NCI-H524 (cell line): ENCODE results near the gene TLR9.

Experiments
- DNase-seq, 2 experiments: peaks; one replicate each; lab custom pipeline; 2025; lab: John Stamatoyannopoulos, UW

TLR9 gene

DNA sequence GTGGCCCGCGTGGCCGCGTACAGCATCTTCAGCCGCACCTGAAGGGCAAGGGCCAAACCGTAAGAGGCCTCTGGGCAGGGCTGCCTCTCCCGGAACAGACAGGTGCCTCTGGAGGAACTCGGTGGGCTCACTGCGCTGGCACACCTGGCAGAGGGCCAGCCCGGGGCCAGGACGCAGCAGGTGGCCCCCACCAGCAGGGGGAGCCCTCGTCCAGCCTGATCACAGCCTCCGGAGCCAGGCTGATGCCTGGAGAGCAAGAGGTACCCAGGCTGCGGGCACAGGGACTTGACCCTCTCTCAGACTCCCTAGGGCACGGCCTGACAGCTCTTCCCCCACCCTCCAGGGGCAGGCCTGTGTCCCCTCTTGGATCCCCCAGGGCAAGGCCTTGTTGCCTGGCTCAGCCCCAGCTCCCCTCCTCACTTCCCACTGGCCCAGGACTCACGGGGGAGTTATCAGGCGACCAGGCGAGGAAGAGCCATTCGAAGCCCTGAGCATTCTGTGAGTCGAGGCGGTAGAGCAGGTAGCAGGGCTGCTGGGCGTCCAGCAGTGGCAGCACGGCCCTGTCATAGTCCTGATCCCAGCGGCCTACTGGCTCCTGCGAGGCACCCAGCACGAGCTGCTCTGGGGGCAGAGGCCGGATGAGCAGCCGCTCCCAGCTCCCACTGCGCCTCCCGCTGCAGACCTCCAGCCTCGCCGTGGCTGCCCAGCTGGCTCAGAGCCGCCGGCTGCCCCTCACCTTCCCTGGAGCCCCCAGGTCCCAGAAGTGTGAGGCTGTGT lies 6.2 kb upstream of the TLR9 start:
- peak; percentile 18 to 39 for DNase-seq

DNA sequence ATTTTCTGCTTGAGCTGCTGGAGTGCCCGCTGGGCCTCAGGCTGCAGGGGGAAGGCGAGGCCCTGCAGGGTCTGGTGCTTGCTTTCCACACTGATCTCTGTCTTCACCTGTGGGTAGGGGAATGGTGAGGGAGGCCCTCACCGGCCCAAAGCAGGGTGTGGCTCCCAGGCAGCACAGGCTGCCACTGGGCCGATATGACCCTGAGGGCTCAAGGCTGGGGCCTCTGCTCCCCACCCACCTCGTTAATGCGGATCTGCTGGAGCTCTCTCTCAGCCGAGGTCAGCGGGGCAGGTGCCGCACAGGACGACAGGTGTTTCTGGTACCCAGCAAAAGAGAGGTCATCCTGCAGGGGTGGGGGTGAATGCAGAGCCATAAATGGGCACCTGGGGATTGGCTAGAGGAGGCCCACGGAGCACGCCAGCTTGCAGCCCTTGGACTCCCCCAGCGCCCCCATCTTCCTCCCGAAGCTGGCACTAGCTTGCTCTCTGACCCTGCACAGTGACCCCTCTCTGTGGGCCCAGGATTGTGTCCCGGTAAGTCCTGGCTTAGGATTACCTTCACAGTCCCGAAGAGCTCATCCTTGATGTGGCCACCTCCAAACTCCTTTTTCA lies 5.5 kb upstream of the TLR9 start:
- DNase-seq: no peak

DNA sequence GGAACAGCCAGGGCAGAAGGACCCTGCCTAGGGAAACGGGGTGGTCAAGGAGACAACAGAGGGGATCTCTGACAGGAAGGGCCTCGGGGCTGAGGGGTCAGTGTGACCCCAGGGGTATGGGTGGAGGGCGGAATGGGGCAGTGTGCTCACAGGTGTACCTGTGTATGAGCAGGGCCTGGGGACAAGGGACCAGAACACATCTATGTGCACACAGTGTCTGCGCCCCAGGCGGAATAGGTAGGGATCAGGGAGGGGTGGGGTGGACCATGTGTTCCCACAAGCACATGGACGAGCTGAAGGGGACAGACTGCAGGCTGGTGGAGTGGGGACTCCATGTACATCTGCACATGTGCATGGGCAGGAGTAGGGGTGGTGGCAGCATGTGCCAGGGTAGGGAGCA lies 5.0 kb upstream of the TLR9 start:
- no peak for DNase-seq

- DNase-seq: no peak
These were observed 4.2 kb upstream of the TLR9 start for GRCh38 chr3:52229656-52230055.

GRCh38 chr3:52228751-52229291 lies 3.4 kb upstream of the TLR9 start:
- DNase-seq: no peak

GRCh38 chr3:52228266-52228665 lies 2.8 kb upstream of the TLR9 start:
- DNase-seq: no peak

DNA sequence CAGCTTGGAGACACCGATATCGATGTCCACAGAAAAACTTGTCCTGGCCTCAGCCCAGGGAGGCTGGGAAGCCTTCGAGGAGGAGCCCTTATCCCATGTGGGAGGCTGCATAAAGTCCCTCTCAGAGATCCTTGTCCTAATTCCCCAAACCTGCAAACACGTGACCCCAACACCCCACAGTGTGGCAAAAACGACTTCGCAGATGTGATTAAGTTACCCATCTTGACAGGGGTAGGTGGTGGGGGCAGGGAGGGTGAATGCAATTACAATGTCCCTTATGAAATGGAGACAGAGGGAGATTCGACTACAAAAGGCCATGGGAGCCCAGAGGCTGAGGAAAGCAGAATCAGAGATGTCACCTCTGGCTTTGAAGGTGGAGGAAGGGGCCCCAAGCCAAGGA lies 2.3 kb upstream of the TLR9 start:
- DNase-seq: no peak

- peak in 1 of 2 experiments; percentile 9 for DNase-seq
These were observed 1.7 kb upstream of the TLR9 start for GRCh38 chr3:52227117-52227516.

GRCh38 chr3:52226229-52226817 lies 878 bp upstream of the TLR9 start:
- no peak for DNase-seq

- DNase-seq: no peak
These were observed 1.7 kb downstream of the TLR9 start for GRCh38 chr3:52223449-52224408.

GRCh38 chr3:52222319-52223221 lies 2.9 kb downstream of the TLR9 start:
- DNase-seq: no peak

GRCh38 chr3:52221563-52222318 lies 3.7 kb downstream of the TLR9 start:
- no peak for DNase-seq

GRCh38 chr3:52221141-52221562 lies 4.3 kb downstream of the TLR9 start:
- no peak for DNase-seq

DNA sequence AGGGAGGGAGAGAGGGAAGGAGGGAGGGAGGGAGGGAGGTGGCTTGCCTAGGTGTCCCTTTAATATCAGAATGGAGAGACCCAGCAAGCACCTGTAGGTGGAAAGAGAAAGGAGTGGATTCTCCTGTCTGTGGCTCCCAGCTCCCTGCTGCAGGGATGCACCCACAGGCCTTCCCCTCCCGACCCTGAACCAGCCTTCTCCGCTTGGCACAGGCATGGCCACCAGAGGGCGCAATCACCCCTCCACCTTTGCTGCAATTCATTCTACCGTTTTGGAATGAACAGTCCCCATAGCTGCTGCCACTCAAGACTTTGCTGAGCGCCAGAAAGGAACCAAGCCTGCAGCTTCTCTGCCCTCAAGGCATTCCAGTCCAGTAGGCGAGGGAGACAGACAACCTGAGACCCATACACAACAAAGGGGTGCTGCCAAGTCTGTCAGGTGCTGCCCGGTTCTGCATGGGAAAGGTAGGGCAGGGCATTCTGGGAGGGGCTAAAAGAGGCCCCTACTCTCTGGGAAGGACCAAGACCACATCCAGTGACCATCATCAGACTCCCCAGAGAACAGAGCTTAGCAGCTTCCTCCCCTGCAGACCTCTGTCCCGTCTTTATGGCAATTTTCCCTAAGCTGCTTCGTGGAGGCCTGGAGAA lies 4.9 kb downstream of the TLR9 start:
- DNase-seq: peak; percentile 37 to 70

GRCh38 chr3:52218937-52219650 lies 6.4 kb downstream of the TLR9 start:
- DNase-seq: no peak

- no peak for DNase-seq
These were observed 7.0 kb downstream of the TLR9 start for GRCh38 chr3:52218454-52218853.

DNA sequence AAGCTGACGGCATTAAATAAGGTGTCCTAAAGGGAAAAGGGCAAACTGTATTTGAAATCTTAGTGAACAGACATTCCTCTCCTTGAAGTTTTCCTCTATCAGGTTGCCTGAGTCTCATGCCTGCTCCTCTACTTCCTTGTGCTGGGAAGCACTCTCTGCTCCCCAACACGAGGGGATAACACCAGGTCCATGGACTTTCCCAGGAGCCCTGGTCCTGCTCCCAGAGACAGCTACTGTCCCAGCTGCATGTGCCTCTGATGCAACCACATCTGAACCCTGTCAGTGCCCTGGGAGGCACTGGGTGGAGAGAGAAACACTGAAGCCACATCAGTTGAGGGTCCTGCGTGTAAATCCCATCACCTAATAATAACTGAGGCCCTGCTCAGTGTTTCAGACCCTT lies 7.4 kb downstream of the TLR9 start:
- DNase-seq: no peak

DNA sequence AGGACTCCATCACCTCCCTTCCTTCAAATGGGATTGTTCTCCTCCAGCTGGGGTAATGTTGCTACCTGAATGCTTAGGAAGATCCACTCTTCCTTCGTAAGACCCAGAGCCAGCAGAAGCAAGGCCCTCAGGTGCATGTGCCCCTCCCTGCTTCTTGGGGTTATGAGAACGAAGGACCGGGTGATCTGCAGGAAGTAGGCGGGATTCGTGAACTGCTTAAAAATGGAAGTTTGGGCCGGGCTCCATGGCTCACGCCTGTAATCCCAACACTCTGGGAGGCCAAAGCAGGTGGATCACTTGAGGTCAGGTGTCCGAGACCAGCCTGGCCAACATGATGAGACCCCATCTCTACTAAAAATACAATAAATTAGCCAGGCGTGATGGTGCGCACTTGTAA lies 8.0 kb downstream of the TLR9 start:
- no peak for DNase-seq
